Peyer's patch (tissue), 4 donors: ENCODE measurements around the gene GNGT1.
"Not testable (repeated sequence)": the region's sequence is repeated elsewhere in the genome, so short reads cannot be mapped to it uniquely, and the experiment has no call there.

Source experiments
- CTCF ChIP-seq, 6 experiments: fragments of 450-650 bp in 4 of 6; fragments of 200-600 bp in 2 of 6; sonication (generic) in 1 of 6; IDR thresholded peaks; one replicate each; pipeline ENCODE4 v1.5.1; 2017 to 2019; ENCODE audit warnings: antibody characterized with exemption in 6 of 6, mild to moderate bottlenecking in 3 of 6, moderate library complexity in 1 of 6
- POLR2A ChIP-seq, 2 donors: fragments of 450-650 bp; IDR thresholded peaks; one replicate each; pipeline ENCODE4 v1.5.1; 2017; ENCODE audit warnings: antibody characterized with exemption in 2 of 2, mild to moderate bottlenecking in 2 of 2, moderate library complexity in 2 of 2

- TF ChIP-seq POLR2A, CTCF (IDR thresholded peaks at IDR 0.05): not testable (repeated sequence)
These were observed 9.5 kb downstream of the GNGT1 start for GRCh38 chr7:93915888-93916287.
